Calu3 (cell line): ENCODE data around the gene WNK2. TPM values are rescaled to one million over a fixed set of nuclear protein-coding genes. Genes with fewer than 3 reads are reported as not detected.

Experiments
- BruUV-seq: library from RNA; stranded (reverse); fragments of 400-500 nt; replicated peaks from 2 replicates; lab custom pipeline; 2021; lab: Mats Ljungman, UMichigan
- CTCF ChIA-PET: fragments of 300-600 bp; sonication (Branson Sonifier 250); formaldehyde crosslinking; loops from one replicate; lab custom pipeline; 2022; ENCODE audit warnings: antibody characterized with exemption; lab: Charles Lee
- DNase-seq: peaks from one replicate; pipeline ENCODE4 v3.0.0; 2022
- H3K27ac Mint-ChIP-seq: one replicate; pipeline ENCODE4 v1.8.0; 2022; ENCODE audit warnings: mixed read lengths; ENCODE audit not compliant: unreplicated experiment
- H3K27me3 Mint-ChIP-seq: one replicate; pipeline ENCODE4 v1.8.0; 2022; ENCODE audit warnings: mixed read lengths; ENCODE audit not compliant: unreplicated experiment
- H3K36me3 Mint-ChIP-seq: one replicate; pipeline ENCODE4 v1.8.0; 2022; ENCODE audit warnings: mild to moderate bottlenecking, moderate library complexity, mixed read lengths; ENCODE audit not compliant: insufficient read depth, unreplicated experiment
- H3K4me1 Mint-ChIP-seq: one replicate; pipeline ENCODE4 v1.8.0; 2022; ENCODE audit warnings: mild to moderate bottlenecking, low read depth, mixed read lengths; ENCODE audit not compliant: unreplicated experiment
- H3K4me3 Mint-ChIP-seq: one replicate; pipeline ENCODE4 v1.8.0; 2022; ENCODE audit warnings: mild to moderate bottlenecking, low read depth, moderate library complexity, mixed read lengths; ENCODE audit not compliant: unreplicated experiment
- H3K9me3 Mint-ChIP-seq: one replicate; pipeline ENCODE4 v1.8.0; 2022; ENCODE audit warnings: low read depth, mixed read lengths; ENCODE audit not compliant: unreplicated experiment
- intact Hi-C: fragments of 100-400 bp; cut with micrococcal nuclease; formaldehyde crosslinking; loops from one replicate; pipeline ENCODE4 v1.10.0; 2022; ENCODE audit not compliant: unreplicated experiment
- total RNA-seq: library from RNA; stranded (reverse); gene quantifications from 2 replicates; pipeline ENCODE4 v1.2.3, GENCODE V29; 2022
- TF ChIP-seq, protein P1 (sequence below): fragments of 200-600 bp; IDR thresholded peaks from one replicate; pipeline ENCODE4 v1.8.0; 2022; ENCODE audit warnings: antibody characterized with exemption; ENCODE audit not compliant: unreplicated experiment

The WNK2 gene
- total RNA-seq, 1 experiment from 2014 or later, result 85.7 TPM

- BruUV-seq, result no TSS peak
- intact Hi-C loops, result no loop called here
- DNase-seq, result no peak
- Mint-ChIP-seq H3K36me3 (peaks cover 25% of the 10 kb centered on the region), H3K4me1 (peaks cover 11% of the 10 kb centered on the region), H3K4me3 (no peak overlapping the region), H3K27ac (no peak overlapping the region), H3K9me3 (no peaks in the 10 kb centered on the region), H3K27me3 (no peaks in the 10 kb centered on the region)
- TF ChIP-seq, protein P1, sequence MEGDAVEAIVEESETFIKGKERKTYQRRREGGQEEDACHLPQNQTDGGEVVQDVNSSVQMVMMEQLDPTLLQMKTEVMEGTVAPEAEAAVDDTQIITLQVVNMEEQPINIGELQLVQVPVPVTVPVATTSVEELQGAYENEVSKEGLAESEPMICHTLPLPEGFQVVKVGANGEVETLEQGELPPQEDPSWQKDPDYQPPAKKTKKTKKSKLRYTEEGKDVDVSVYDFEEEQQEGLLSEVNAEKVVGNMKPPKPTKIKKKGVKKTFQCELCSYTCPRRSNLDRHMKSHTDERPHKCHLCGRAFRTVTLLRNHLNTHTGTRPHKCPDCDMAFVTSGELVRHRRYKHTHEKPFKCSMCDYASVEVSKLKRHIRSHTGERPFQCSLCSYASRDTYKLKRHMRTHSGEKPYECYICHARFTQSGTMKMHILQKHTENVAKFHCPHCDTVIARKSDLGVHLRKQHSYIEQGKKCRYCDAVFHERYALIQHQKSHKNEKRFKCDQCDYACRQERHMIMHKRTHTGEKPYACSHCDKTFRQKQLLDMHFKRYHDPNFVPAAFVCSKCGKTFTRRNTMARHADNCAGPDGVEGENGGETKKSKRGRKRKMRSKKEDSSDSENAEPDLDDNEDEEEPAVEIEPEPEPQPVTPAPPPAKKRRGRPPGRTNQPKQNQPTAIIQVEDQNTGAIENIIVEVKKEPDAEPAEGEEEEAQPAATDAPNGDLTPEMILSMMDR, result no peak
- CTCF ChIA-PET, result no interaction called here
These were observed 124.7 kb downstream of the WNK2 start for GRCh38 chr9:93308676-93309075.

- Mint-ChIP-seq H3K36me3 (peaks cover 22% of the 10 kb centered on the region), H3K4me3 (no peak overlapping the region), H3K27ac (no peak overlapping the region), H3K9me3 (no peaks in the 10 kb centered on the region), H3K27me3 (no peaks in the 10 kb centered on the region), H3K4me1 (peaks cover 11% of the 10 kb centered on the region)
- DNase-seq, result no peak
- TF ChIP-seq, protein P1, result no peak
- CTCF ChIA-PET, result no interaction called here
- no TSS peak for BruUV-seq
- intact Hi-C loops, result no loop called here
These were observed 126.0 kb downstream of the WNK2 start for GRCh38 chr9:93309889-93310425.

GRCh38 chr9:93315118-93315517 is 131.2 kb downstream of the WNK2 start:
- no peak for DNase-seq
- H3K27me3 Mint-ChIP-seq, result no peaks in the 10 kb centered on the region
- BruUV-seq, result no TSS peak
- H3K36me3 Mint-ChIP-seq, result peaks cover 9% of the 10 kb centered on the region
- H3K9me3 Mint-ChIP-seq, result no peaks in the 10 kb centered on the region
- intact Hi-C loops, result no loop called here
- peaks cover 11% of the 10 kb centered on the region for H3K4me1 Mint-ChIP-seq
- CTCF ChIA-PET, result no interaction called here
- H3K4me3 Mint-ChIP-seq, result no peak overlapping the region
- TF ChIP-seq, protein P1, result no peak
- H3K27ac Mint-ChIP-seq, result no peak overlapping the region

DNA sequence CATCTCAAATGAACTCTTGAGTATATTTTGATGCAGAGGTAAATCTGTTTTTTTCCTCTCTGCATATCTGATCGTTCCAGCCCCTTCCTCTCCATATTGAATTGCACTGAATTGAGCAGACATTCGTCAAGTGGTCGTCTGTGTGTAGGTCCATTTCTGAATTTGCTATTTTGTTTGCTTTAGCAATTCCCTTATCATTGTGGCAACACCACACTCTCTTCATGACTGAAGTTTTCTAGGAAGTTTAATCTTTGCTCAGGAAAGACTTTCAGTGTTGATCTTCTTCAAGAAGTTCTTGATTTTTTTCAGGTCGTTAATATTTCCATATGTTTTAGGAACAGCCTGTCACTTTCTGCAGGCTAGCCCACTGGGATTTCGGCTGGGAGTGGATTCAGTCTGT is 132.0 kb downstream of the WNK2 start:
- no peaks in the 10 kb centered on the region for H3K27me3 Mint-ChIP-seq
- H3K27ac Mint-ChIP-seq, result no peak overlapping the region
- TF ChIP-seq, protein P1, result no peak
- intact Hi-C loops, result no loop called here
- CTCF ChIA-PET, result no interaction called here
- DNase-seq, result no peak
- BruUV-seq, result no TSS peak
- no peaks in the 10 kb centered on the region for H3K9me3 Mint-ChIP-seq
- no peak overlapping the region for H3K4me3 Mint-ChIP-seq
- H3K4me1 Mint-ChIP-seq, result peaks cover 11% of the 10 kb centered on the region
- peaks cover 9% of the 10 kb centered on the region for H3K36me3 Mint-ChIP-seq
